GM12878 (cell line): ENCODE data around the gene FAM118B. TPM values are rescaled to one million over a fixed set of nuclear protein-coding genes. Genes with fewer than 3 reads are reported as not detected.

Experiments
- ATAC-seq: fragments of 200-7000 bp; cut with Tn5 transposase; 3 replicates; pipeline ENCODE4 v1.9.1; 2020; ENCODE audit warnings: mild to moderate bottlenecking, moderate library complexity
- BruUV-seq: library from RNA; stranded (reverse); fragments of 400-500 nt; replicated peaks from 2 replicates; lab custom pipeline; 2021; lab: Mats Ljungman, UMichigan
- CTCF ChIA-PET: fragments of 300-600 bp; sonication (Branson Sonifier 250); formaldehyde crosslinking; extraction: SDS; loops from one replicate; lab custom pipeline; 2021; ENCODE audit warnings: inconsistent platforms; lab: Yijun Ruan, JAX
- POLR2A ChIA-PET: fragments of 350-600 bp; formaldehyde crosslinking; extraction: SDS; loops from one replicate; lab custom pipeline; 2021; ENCODE audit warnings: inconsistent platforms; lab: Charles Lee
- RAD21 ChIA-PET: fragments of 300-600 bp; sonication (Branson Sonifier 250); formaldehyde crosslinking; loops from one replicate; lab custom pipeline; 2023; ENCODE audit warnings: antibody characterized with exemption; ENCODE audit not compliant: unreplicated experiment; lab: Charles Lee
- SMC1A ChIA-PET: fragments of 300-600 bp; sonication (Branson Sonifier 250); formaldehyde crosslinking; loops from one replicate; lab custom pipeline; 2023; ENCODE audit not compliant: unreplicated experiment, uncharacterized antibody; lab: Charles Lee
- DNase-seq: peaks from one replicate; pipeline ENCODE4 v3.0.0-alpha.2; 2011; ENCODE audit warnings: low read depth, low spot score
- FAIRE-seq: peaks from 3 replicates; lab custom pipeline; 2011; peaks lifted over from hg19 to GRCh38; lab: Jason Lieb, UNC
- H2AFZ ChIP-seq: 2 replicates; pipeline ENCODE4 v1.6.0; 2011; ENCODE audit warnings: low read depth, low read length, control low read depth; ENCODE audit not compliant: control insufficient read depth
- H3K27ac ChIP-seq: 2 replicates; pipeline ENCODE4 v1.5.1; 2011; ENCODE audit warnings: control low read depth; ENCODE audit not compliant: control insufficient read depth, insufficient read depth
- H3K27me3 ChIP-seq, 2 experiments: replicated peaks in 1 of 2; 2 replicates each; pipeline versions ENCODE4 v1.6.0 to v1.6.1; 2011; ENCODE audit warnings: low read length in 1 of 2; ENCODE audit not compliant: control insufficient read depth in 2 of 2, insufficient read depth in 2 of 2
- H3K36me3 ChIP-seq, 2 experiments: 2 replicates each; pipeline ENCODE4 v1.5.1; 2011; ENCODE audit warnings: low read length in 1 of 2; ENCODE audit not compliant: control insufficient read depth in 2 of 2, insufficient read depth in 2 of 2
- H3K4me1 ChIP-seq: 2 replicates; pipeline ENCODE4 v1.6.1; 2011; ENCODE audit warnings: mild to moderate bottlenecking, low read length, moderate library complexity, mixed read lengths; ENCODE audit not compliant: control insufficient read depth, insufficient read depth
- H3K4me2 ChIP-seq: 2 replicates; pipeline ENCODE4 v1.6.0; 2011; ENCODE audit warnings: control low read depth; ENCODE audit not compliant: control insufficient read depth, insufficient read depth
- H3K4me3 ChIP-seq: fragments of 200-600 bp; sonication (generic); 2 replicates; pipeline ENCODE4 v1.5.1; 2016
- H3K79me2 ChIP-seq: 2 replicates; pipeline ENCODE4 v1.6.0; 2011; ENCODE audit warnings: low read length; ENCODE audit not compliant: control insufficient read depth, insufficient read depth
- H3K9ac ChIP-seq: 2 replicates; pipeline ENCODE4 v1.8.0; 2011; ENCODE audit warnings: low read length, control low read depth, mixed read lengths; ENCODE audit not compliant: control insufficient read depth, insufficient read depth
- H3K9me3 ChIP-seq: replicated peaks from 3 replicates; pipeline ENCODE4 v1.5.1; 2011; ENCODE audit warnings: mild to moderate bottlenecking, low read length; ENCODE audit not compliant: control insufficient read depth, insufficient read depth
- H4K20me1 ChIP-seq: 2 replicates; pipeline ENCODE4 v1.6.0; 2011; ENCODE audit not compliant: control insufficient read depth, insufficient read depth
- ASH2L ChIP-seq: fragments of 300-600, 200-600 bp; sonication (generic); IDR thresholded peaks from 2 replicates; pipeline ENCODE4 v1.6.1; 2017; ENCODE audit warnings: low read depth, mild to moderate bottlenecking, borderline replicate concordance
- BCLAF1 ChIP-seq: fragments of 450-650 bp; IDR thresholded peaks from 2 replicates; pipeline ENCODE4 v1.6.1; 2017; ENCODE audit warnings: antibody characterized with exemption, mild to moderate bottlenecking, moderate library complexity
- CBX5 ChIP-seq: sonication (generic); IDR thresholded peaks from 2 replicates; pipeline ENCODE4 v1.6.1; 2016; ENCODE audit warnings: low read depth, moderate library complexity, mild to moderate bottlenecking, inconsistent platforms
- CHD2 ChIP-seq: IDR thresholded peaks from 2 replicates; pipeline ENCODE4 v1.6.1; 2011; ENCODE audit warnings: low read depth, low read length, improper control_type of control experiment, borderline replicate concordance
- CREB1 ChIP-seq: IDR thresholded peaks from 2 replicates; pipeline ENCODE4 v1.6.1; 2012; ENCODE audit warnings: low read depth, mild to moderate bottlenecking, inconsistent platforms
- CREM ChIP-seq: IDR thresholded peaks from 2 replicates; pipeline ENCODE4 v1.6.1; 2014; ENCODE audit warnings: antibody characterized with exemption, low read depth
- DPF2 ChIP-seq: fragments of 450-650 bp; IDR thresholded peaks from 2 replicates; pipeline ENCODE4 v1.6.1; 2017; ENCODE audit warnings: mild to moderate bottlenecking
- EED ChIP-seq: sonication (generic); IDR thresholded peaks from 2 replicates; pipeline ENCODE4 v1.6.1; 2016; ENCODE audit warnings: antibody characterized with exemption, low read depth
- ELK1 ChIP-seq: IDR thresholded peaks from 2 replicates; pipeline ENCODE4 v1.6.1; 2012; ENCODE audit warnings: low read depth, low read length, improper control_type of control experiment
- HDAC2 ChIP-seq: fragments of 200-600 bp; sonication (generic); IDR thresholded peaks from 2 replicates; pipeline ENCODE4 v1.6.1; 2017
- MAX ChIP-seq: IDR thresholded peaks from 2 replicates; pipeline ENCODE4 v1.6.1; 2012; ENCODE audit warnings: low read depth, low read length, improper control_type of control experiment
- MYB ChIP-seq: fragments of 150-350 bp; IDR thresholded peaks from 2 replicates; pipeline ENCODE4 v1.6.1; 2014; ENCODE audit warnings: mild to moderate bottlenecking, low read depth, low read length, borderline replicate concordance
- RCOR1 ChIP-seq: conservative IDR thresholded peaks from 2 replicates; pipeline ENCODE4 v1.6.1; 2012; ENCODE audit warnings: low read depth, low read length, improper control_type of control experiment
- RUNX3 ChIP-seq: IDR thresholded peaks from 2 replicates; pipeline ENCODE4 v1.6.1; 2012; ENCODE audit warnings: low read length, inconsistent platforms
- SIX5 ChIP-seq: IDR thresholded peaks from 2 replicates; pipeline ENCODE4 v1.6.1; 2011; ENCODE audit warnings: mild to moderate bottlenecking, low read depth, low read length, moderate library complexity; ENCODE audit not compliant: severe bottlenecking
- TCF7 ChIP-seq: IDR thresholded peaks from 2 replicates; pipeline ENCODE4 v1.6.1; 2014; ENCODE audit warnings: antibody characterized with exemption, borderline replicate concordance
- WRNIP1 ChIP-seq: IDR thresholded peaks from 2 replicates; pipeline ENCODE4 v1.6.1; 2011; ENCODE audit warnings: low read depth, low read length, improper control_type of control experiment, borderline replicate concordance
- ZNF384 ChIP-seq: IDR thresholded peaks from 2 replicates; pipeline ENCODE4 v1.6.1; 2012; ENCODE audit warnings: low read depth, mild to moderate bottlenecking, low read length, improper control_type of control experiment, borderline replicate concordance
- ZNF622 ChIP-seq: fragments of 450-650 bp; IDR thresholded peaks from 2 replicates; pipeline ENCODE4 v1.6.1; 2017; ENCODE audit warnings: mild to moderate bottlenecking, inconsistent platforms
- WGBS: methylation state at CpG from one replicate; pipeline ENCODE4 v1.1.6; 2016; ENCODE audit warnings: low lambda C conversion rate; ENCODE audit not compliant: insufficient replicate concordance, insufficient coverage; ENCODE audit errors: missing lambda C conversion rate; 5-methylcytosine and 5-hydroxymethylcytosine counted together
- in situ Hi-C: fragments of 300-500 bp; cut with MboI; formaldehyde crosslinking; loops from 9 replicates; pipeline ENCODE4 v1.14.3; 2018; ENCODE audit warnings: mixed read lengths
- intact Hi-C: fragments of 100-400 bp; cut with micrococcal nuclease; formaldehyde crosslinking; loops from one replicate; pipeline ENCODE4 v1.14.2; 2022; ENCODE audit not compliant: unreplicated experiment
- polyA plus RNA-seq, 11 experiments: library from polyadenylated mRNA; depleted of rRNA in 4 of 11; unstranded in 6 of 11; stranded (reverse) in 5 of 11; fragments of >200 nt; fragmentation: Nextera tagmentation in 4 of 11; fragmentation: Illumina TruSeq in 1 of 11; extraction: Ambion mirVana in 4 of 11; extraction: Trizol in 1 of 11; gene quantifications; 1 replicate in 1 of 11; 2 replicates in 10 of 11; pipeline versions ENCODE4 v1.2.1 to v1.2.3, GENCODE V29; 2011 to 2016; ENCODE audit warnings: inconsistent platforms in 2 of 11, missing spikeins in 2 of 11, low read depth in 1 of 11
- total RNA-seq, 4 experiments: library from RNA; depleted of rRNA in 3 of 4; stranded (reverse); fragments of >200 nt in 3 of 4; fragmentation: Illumina TruSeq in 1 of 4; extraction: Trizol in 1 of 4; gene quantifications; 2 replicates each; pipeline versions ENCODE4 v1.2.1 to v1.2.3, GENCODE V29; 2013 to 2021

Gene FAM118B
- total and polyA plus RNA-seq, 10 of the 15 experiments (the other 5 are each of a cell fraction or from before 2014, with no cell fraction given) = 12.8 to 29.7 (median 16.5) TPM

GRCh38 chr11:126268708-126269579, 57.4 kb downstream of the FAM118B start, which contains the start of the genes FOXRED1 and SRPRA:
Gene FOXRED1 (plus strand): TSS chr11:126269154. CDS start chr11:126269207, 53 bp downstream.
Gene SRPRA (minus strand): TSS chr11:126268895. CDS start chr11:126268804, 91 bp downstream.
- DNase-seq (peak; percentile 93), FAIRE-seq (peak; percentile 98), ATAC-seq (peak; percentile 99)
- intact Hi-C loops (loop anchor here (2.0 to 5.0 kb wide), 2 partner anchors 36 to 57 kb away; partner anchors contain the start of genes DCPS, FAM118B and RPUSD4), in situ Hi-C loops (no loop called here)
- 1% methylated on average over 63 of the region's 64 CpGs for WGBS
- Histone ChIP-seq H3K79me2 (peaks cover 37% of the 10 kb centered on the region), H3K4me2 (peak within 1 kb of the TSS; percentile 98), H3K36me3 (peaks cover 15 to 52% of the 10 kb centered on the region in 2 experiments), H3K4me1 (peaks cover 3% of the 10 kb centered on the region; the same call in 1 of the 2 replicates), H3K9ac (peak within 1 kb of the TSS; percentile 97), H3K27me3 (no peaks in the 10 kb centered on the region), H3K27ac (peak within 1 kb of the TSS; percentile 85), H3K9me3 (no peaks in the 10 kb centered on the region), H2AFZ (peak within 1 kb of the TSS; percentile 76), H3K4me3 (peak within 1 kb of the TSS; percentile 96), H4K20me1 (no peaks in the 10 kb centered on the region; the same call in 1 of the 2 replicates)
- ChIA-PET CTCF (interaction anchor here (0.9 to 2.4 kb wide), 3 partner anchors 42 to 212 kb away, joined by 3 to 7 read pairs (median 5); no protein-coding TSS in a partner anchor), SMC1A (interaction anchor here (0.8 to 2.1 kb wide), 4 partner anchors 14 to 57 kb away, joined by 3 to 8 read pairs (median 4); partner anchors contain the start of genes DCPS, FAM118B and RPUSD4), POLR2A (interaction anchor here (0.6 to 2.9 kb wide), 10 partner anchors 11 to 251 kb away, joined by 3 to 10 read pairs (median 4); partner anchors contain the start of gene TIRAP), RAD21 (interaction anchor here (0.6 to 0.7 kb wide), 2 partner anchors 212 to 326 kb away, joined by 3 read pairs; no protein-coding TSS in a partner anchor)
- BruUV-seq = TSS peak; percentile 90
- TF ChIP-seq CHD2 (peak; percentile 84), ZNF622 (no peak), EED (peak; percentile 29; the same call in 1 of the 2 replicates), CBX5 (no peak), RCOR1 (no peak), SIX5 (peak; percentile 39), ZNF384 (no peak), ELK1 (peak; percentile 83), CREM (peak; percentile 99), RUNX3 (0 out of 2 replicates have a peak, but pooled peaks have one; percentile 5), MAX (peak; percentile 35; the same call in 1 of the 2 replicates), CREB1 (peak; percentile 99), WRNIP1 (no peak), HDAC2 (no peak), BCLAF1 (no peak), TCF7 (no peak), ASH2L (no peak), DPF2 (no peak), MYB (no peak)
